ENCODE results near the gene CCDC87. TPM values are rescaled to one million over a fixed set of nuclear protein-coding genes. Genes with fewer than 3 reads are reported as not detected.
"Not testable (repeated sequence)": the region's sequence is repeated elsewhere in the genome, so short reads cannot be mapped to it uniquely, and the experiment has no call there.

The CCDC87 gene
- total RNA-seq, 1 experiment from 2014 or later, result 0.75 TPM

- Histone ChIP-seq H3K27me3 (ENCODE audit: low read length) (no peaks in the 10 kb centered on the region), H3K9ac (ENCODE audit: low read length) (peak overlapping the region; percentile 98), H3K79me2 (ENCODE audit: low read length) (peaks cover 17% of the 10 kb centered on the region), H3K9me3 (ENCODE audit: low read length) (no peaks in the 10 kb centered on the region), H3K9me2 (replicated peaks; ENCODE audit: insufficient read depth, low read length) (no peaks in the 10 kb centered on the region), H4K20me1 (ENCODE audit: insufficient read depth, low read depth, low read length) (no peaks in the 10 kb centered on the region), H3K4me3 (ENCODE audit: low read length) (peak overlapping the region; percentile 98), H3K27ac (ENCODE audit: low read length) (no peak overlapping the region), H3K36me3 (ENCODE audit: insufficient read depth, low read length) (no peaks in the 10 kb centered on the region), H3K4me2 (ENCODE audit: low read depth, low read length, poor library complexity, severe bottlenecking) (peak overlapping the region; percentile 97), H3K4me1 (ENCODE audit: low read length) (peaks cover 28% of the 10 kb centered on the region), H2AFZ (ENCODE audit: low read length) (no peak overlapping the region)
- DNase-seq, result no peak
Measured at GRCh38 chr11:66593650-66594049, 787 bp upstream of the CCDC87 start.

DNA sequence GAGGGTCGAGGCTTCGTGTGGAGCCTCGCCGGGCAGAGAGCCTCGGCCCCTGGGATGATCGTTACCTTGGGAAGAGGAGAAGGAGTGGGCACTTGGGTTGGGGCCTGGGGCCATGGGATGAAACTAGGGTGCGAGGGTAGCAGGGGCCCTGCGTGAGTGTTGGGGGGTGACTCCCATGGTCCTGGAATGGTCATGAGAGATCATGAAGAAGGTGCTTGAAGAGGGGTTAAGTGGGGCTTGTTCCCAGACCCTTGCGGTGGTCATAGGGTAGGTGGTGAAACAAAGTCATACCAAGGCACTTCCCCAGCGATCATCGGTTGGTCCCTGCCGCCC is 406 bp upstream of the CCDC87 start:
- H3K4me3 ChIP-seq (ENCODE audit: low read length), result peak overlapping the region; percentile 98
- H3K9me2 ChIP-seq (replicated peaks; ENCODE audit: insufficient read depth, low read length), result no peaks in the 10 kb centered on the region
- H3K36me3 ChIP-seq (ENCODE audit: insufficient read depth, low read length), result no peaks in the 10 kb centered on the region
- DNase-seq, result no peak
- H3K4me1 ChIP-seq (ENCODE audit: low read length), result peaks cover 28% of the 10 kb centered on the region
- peaks cover 17% of the 10 kb centered on the region for H3K79me2 ChIP-seq (ENCODE audit: low read length)
- no peak overlapping the region; the same call in 1 of the 2 replicates for H3K27ac ChIP-seq (ENCODE audit: low read length)
- H3K27me3 ChIP-seq (ENCODE audit: low read length), result no peaks in the 10 kb centered on the region
- H2AFZ ChIP-seq (ENCODE audit: low read length), result peak overlapping the region; percentile 97
- no peaks in the 10 kb centered on the region for H4K20me1 ChIP-seq (ENCODE audit: insufficient read depth, low read depth, low read length)
- H3K9me3 ChIP-seq (ENCODE audit: low read length), result no peaks in the 10 kb centered on the region
- H3K4me2 ChIP-seq (ENCODE audit: low read depth, low read length, poor library complexity, severe bottlenecking), result peak overlapping the region; percentile 97
- H3K9ac ChIP-seq (ENCODE audit: low read length), result peak overlapping the region; percentile 98

DNA sequence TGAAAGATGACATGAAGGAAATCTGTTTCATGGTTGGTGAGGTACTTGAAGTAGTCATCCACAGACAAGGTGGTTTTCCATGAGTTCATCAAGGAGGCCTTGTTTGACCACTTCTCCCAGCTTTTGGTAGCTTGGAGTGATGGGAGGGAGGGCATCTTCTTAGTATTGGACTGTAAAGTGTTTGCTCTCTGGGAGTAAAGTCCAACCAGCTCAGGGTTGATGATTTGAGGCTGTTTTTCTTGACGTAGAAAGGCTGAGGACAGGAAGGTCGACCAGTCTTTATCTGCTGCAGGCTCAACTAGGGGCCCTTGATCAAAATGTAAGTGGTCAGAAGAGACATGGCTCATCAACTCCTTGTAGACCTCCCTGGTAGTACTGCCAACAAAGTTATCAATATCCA is 1.7 kb downstream of the CCDC87 start:
- Histone ChIP-seq H3K36me3 (ENCODE audit: insufficient read depth, low read length) (no peaks in the 10 kb centered on the region), H2AFZ (ENCODE audit: low read length) (no peak overlapping the region), H3K4me3 (ENCODE audit: low read length) (no peak overlapping the region), H3K4me1 (ENCODE audit: low read length) (peaks cover 28% of the 10 kb centered on the region), H3K4me2 (ENCODE audit: low read depth, low read length, poor library complexity, severe bottlenecking) (no peak overlapping the region), H3K9me2 (replicated peaks; ENCODE audit: insufficient read depth, low read length) (no peaks in the 10 kb centered on the region), H3K9ac (ENCODE audit: low read length) (no peak overlapping the region), H4K20me1 (ENCODE audit: insufficient read depth, low read depth, low read length) (no peaks in the 10 kb centered on the region), H3K27ac (ENCODE audit: low read length) (no peak overlapping the region), H3K9me3 (ENCODE audit: low read length) (no peaks in the 10 kb centered on the region), H3K79me2 (ENCODE audit: low read length) (peaks cover 17% of the 10 kb centered on the region), H3K27me3 (ENCODE audit: low read length) (no peaks in the 10 kb centered on the region)
- no peak for DNase-seq

GRCh38 chr11:66589996-66590675 is 2.7 kb downstream of the CCDC87 start:
- H3K9ac ChIP-seq (ENCODE audit: low read length), result no peak overlapping the region
- no peaks in the 10 kb centered on the region for H4K20me1 ChIP-seq (ENCODE audit: insufficient read depth, low read depth, low read length)
- peaks cover 14% of the 10 kb centered on the region for H3K79me2 ChIP-seq (ENCODE audit: low read length)
- H3K4me1 ChIP-seq (ENCODE audit: low read length), result peaks cover 23% of the 10 kb centered on the region
- no peaks in the 10 kb centered on the region for H3K9me3 ChIP-seq (ENCODE audit: low read length)
- no peak overlapping the region for H3K4me3 ChIP-seq (ENCODE audit: low read length)
- H2AFZ ChIP-seq (ENCODE audit: low read length), result no peak overlapping the region
- H3K27me3 ChIP-seq (ENCODE audit: low read length), result no peaks in the 10 kb centered on the region
- H3K4me2 ChIP-seq (ENCODE audit: low read depth, low read length, poor library complexity, severe bottlenecking), result no peak overlapping the region
- H3K27ac ChIP-seq (ENCODE audit: low read length), result no peak overlapping the region
- no peaks in the 10 kb centered on the region for H3K9me2 ChIP-seq (replicated peaks; ENCODE audit: insufficient read depth, low read length)
- no peaks in the 10 kb centered on the region for H3K36me3 ChIP-seq (ENCODE audit: insufficient read depth, low read length)
- no peak for DNase-seq

- not testable (repeated sequence) for H3K79me2 ChIP-seq (ENCODE audit: low read length); H3K4me2 ChIP-seq (ENCODE audit: low read depth, low read length, poor library complexity, severe bottlenecking); DNase-seq; H3K9me3 ChIP-seq (ENCODE audit: low read length); H3K36me3 ChIP-seq (ENCODE audit: insufficient read depth, low read length); H2AFZ ChIP-seq (ENCODE audit: low read length); H3K27me3 ChIP-seq (ENCODE audit: low read length); H3K9me2 ChIP-seq (replicated peaks; ENCODE audit: insufficient read depth, low read length); H3K4me3 ChIP-seq (ENCODE audit: low read length); H3K9ac ChIP-seq (ENCODE audit: low read length); H4K20me1 ChIP-seq (ENCODE audit: insufficient read depth, low read depth, low read length); H3K27ac ChIP-seq (ENCODE audit: low read length)
- H3K4me1 ChIP-seq (ENCODE audit: low read length), result peaks cover 16% of the 10 kb centered on the region
Measured at GRCh38 chr11:66589315-66589714, 3.5 kb downstream of the CCDC87 start.

- peaks cover 5% of the 10 kb centered on the region; the same call in 1 of the 2 replicates for H3K9me3 ChIP-seq (ENCODE audit: low read length)
- H3K9me2 ChIP-seq (replicated peaks; ENCODE audit: insufficient read depth, low read length), result no peaks in the 10 kb centered on the region
- H3K4me1 ChIP-seq (ENCODE audit: low read length), result no peaks in the 10 kb centered on the region
- H3K27ac ChIP-seq (ENCODE audit: low read length), result no peak overlapping the region
- no peak overlapping the region for H2AFZ ChIP-seq (ENCODE audit: low read length)
- H3K79me2 ChIP-seq (ENCODE audit: low read length), result no peaks in the 10 kb centered on the region
- no peaks in the 10 kb centered on the region for H3K36me3 ChIP-seq (ENCODE audit: insufficient read depth, low read length)
- H3K9ac ChIP-seq (ENCODE audit: low read length), result no peak overlapping the region
- H4K20me1 ChIP-seq (ENCODE audit: insufficient read depth, low read depth, low read length), result no peaks in the 10 kb centered on the region
- H3K27me3 ChIP-seq (ENCODE audit: low read length), result no peaks in the 10 kb centered on the region
- H3K4me2 ChIP-seq (ENCODE audit: low read depth, low read length, poor library complexity, severe bottlenecking), result no peak overlapping the region
- DNase-seq, result no peak
- no peak overlapping the region for H3K4me3 ChIP-seq (ENCODE audit: low read length)
Measured at GRCh38 chr11:66586136-66586535, 6.7 kb downstream of the CCDC87 start.

- H3K4me3 ChIP-seq (ENCODE audit: low read length); H2AFZ ChIP-seq (ENCODE audit: low read length); DNase-seq; H4K20me1 ChIP-seq (ENCODE audit: insufficient read depth, low read depth, low read length); H3K79me2 ChIP-seq (ENCODE audit: low read length); H3K4me2 ChIP-seq (ENCODE audit: low read depth, low read length, poor library complexity, severe bottlenecking); H3K4me1 ChIP-seq (ENCODE audit: low read length); H3K9ac ChIP-seq (ENCODE audit: low read length); H3K27ac ChIP-seq (ENCODE audit: low read length); H3K27me3 ChIP-seq (ENCODE audit: low read length); H3K9me3 ChIP-seq (ENCODE audit: low read length); H3K36me3 ChIP-seq (ENCODE audit: insufficient read depth, low read length); H3K9me2 ChIP-seq (replicated peaks; ENCODE audit: insufficient read depth, low read length): not testable (repeated sequence)
Measured at GRCh38 chr11:66585447-66585846, 7.4 kb downstream of the CCDC87 start.

GRCh38 chr11:66582565-66583147 is 10.2 kb downstream of the CCDC87 start:
- H3K27me3 ChIP-seq (ENCODE audit: low read length); H3K36me3 ChIP-seq (ENCODE audit: insufficient read depth, low read length); H4K20me1 ChIP-seq (ENCODE audit: insufficient read depth, low read depth, low read length); H3K79me2 ChIP-seq (ENCODE audit: low read length); H3K4me1 ChIP-seq (ENCODE audit: low read length); H3K27ac ChIP-seq (ENCODE audit: low read length); H3K9me3 ChIP-seq (ENCODE audit: low read length); H3K9me2 ChIP-seq (replicated peaks; ENCODE audit: insufficient read depth, low read length); H3K4me2 ChIP-seq (ENCODE audit: low read depth, low read length, poor library complexity, severe bottlenecking); H3K9ac ChIP-seq (ENCODE audit: low read length); H2AFZ ChIP-seq (ENCODE audit: low read length); DNase-seq; H3K4me3 ChIP-seq (ENCODE audit: low read length): not testable (repeated sequence)

Measured in Karpas-422 (cell line).